HepG2 (cell line): ENCODE measurements around the gene PLD6. TPM values are rescaled to one million over a fixed set of nuclear protein-coding genes. Genes with fewer than 3 reads are reported as not detected.

Source experiments
- ATAD3A ChIP-seq: sonication (generic); formaldehyde crosslinking; IDR thresholded peaks from 2 replicates; pipeline ENCODE4 v1.4.0; 2020; ENCODE audit warnings: missing genetic modification reagents
- GTF2F1 ChIP-seq: fragments of 150-350 bp; IDR thresholded peaks from 2 replicates; pipeline ENCODE4 v1.6.1; 2014; ENCODE audit warnings: low read length
- HDAC1 ChIP-seq: sonication (generic); formaldehyde crosslinking; IDR thresholded peaks from 2 replicates; pipeline ENCODE4 v1.5.1; 2020; ENCODE audit warnings: mild to moderate bottlenecking, missing genetic modification reagents
- HIC2 ChIP-seq: sonication (generic); formaldehyde crosslinking; IDR thresholded peaks from 2 replicates; pipeline ENCODE4 v1.9.0; 2022; ENCODE audit warnings: low read depth, missing genetic modification reagents
- IRX3 ChIP-seq: sonication (generic); formaldehyde crosslinking; IDR thresholded peaks from 2 replicates; pipeline ENCODE4 v1.8.1; 2023; ENCODE audit warnings: mild to moderate bottlenecking, low read depth, missing genetic modification reagents, borderline replicate concordance
- JARID2 ChIP-seq: sonication (generic); formaldehyde crosslinking; IDR thresholded peaks from 2 replicates; pipeline ENCODE4 v1.8.1; 2023; ENCODE audit warnings: missing genetic modification reagents, inconsistent platforms; ENCODE audit not compliant: insufficient replicate concordance
- KLF9 ChIP-seq: IDR thresholded peaks from 2 replicates; pipeline ENCODE4 v1.6.1; 2016; ENCODE audit warnings: low read depth
- MYNN ChIP-seq: sonication (generic); formaldehyde crosslinking; IDR thresholded peaks from 2 replicates; pipeline ENCODE4 v1.4.0; 2020; ENCODE audit warnings: mild to moderate bottlenecking, low read depth, missing genetic modification reagents
- PAWR ChIP-seq: sonication (generic); formaldehyde crosslinking; IDR thresholded peaks from 2 replicates; pipeline ENCODE4 v1.4.0; 2020; ENCODE audit warnings: missing genetic modification reagents, mild to moderate bottlenecking, borderline replicate concordance
- RBM22 ChIP-seq: fragments of 200-400 bp; formaldehyde crosslinking; optimal IDR thresholded peaks from 2 replicates; pipeline ENCODE3; 2017; ENCODE audit warnings: mild to moderate bottlenecking, low read length, moderate library complexity
- RELA ChIP-seq: sonication (generic); formaldehyde crosslinking; IDR thresholded peaks from 2 replicates; pipeline ENCODE4 v1.4.0; 2020; ENCODE audit warnings: missing genetic modification reagents
- SP2 ChIP-seq: sonication (generic); formaldehyde crosslinking; IDR thresholded peaks from 2 replicates; pipeline ENCODE4 v1.5.1; 2020; ENCODE audit warnings: mild to moderate bottlenecking, missing genetic modification reagents
- ZNF10 ChIP-seq: sonication (generic); formaldehyde crosslinking; IDR thresholded peaks from 2 replicates; pipeline ENCODE4 v1.4.0; 2020; ENCODE audit warnings: mild to moderate bottlenecking, low read depth, missing genetic modification reagents, borderline replicate concordance
- ZNF275 ChIP-seq: sonication (generic); formaldehyde crosslinking; IDR thresholded peaks from 2 replicates; pipeline ENCODE4 v1.8.0; 2022; ENCODE audit warnings: missing genetic modification reagents, mild to moderate bottlenecking, inconsistent platforms, borderline replicate concordance
- ZNF446 ChIP-seq: sonication (generic); formaldehyde crosslinking; IDR thresholded peaks from 2 replicates; pipeline ENCODE4 v1.5.0; 2020; ENCODE audit warnings: mild to moderate bottlenecking, missing genetic modification reagents
- ZNF549 ChIP-seq: sonication (generic); formaldehyde crosslinking; IDR thresholded peaks from 2 replicates; pipeline ENCODE4 v1.5.0; 2020; ENCODE audit warnings: missing genetic modification reagents
- ZNF672 ChIP-seq: sonication (generic); formaldehyde crosslinking; IDR thresholded peaks from 2 replicates; pipeline ENCODE4 v1.8.1; 2022; ENCODE audit warnings: missing genetic modification reagents
- ZNF776 ChIP-seq: sonication (generic); formaldehyde crosslinking; IDR thresholded peaks from 2 replicates; pipeline ENCODE4 v1.4.0; 2020; ENCODE audit warnings: mild to moderate bottlenecking, missing genetic modification reagents
- ZNF800 ChIP-seq: sonication (generic); formaldehyde crosslinking; IDR thresholded peaks from 2 replicates; pipeline ENCODE4 v1.4.0; 2020; ENCODE audit warnings: missing genetic modification reagents
- ZSCAN12 ChIP-seq: sonication (generic); formaldehyde crosslinking; IDR thresholded peaks from 2 replicates; pipeline ENCODE4 v1.9.0; 2021; ENCODE audit warnings: mild to moderate bottlenecking, missing genetic modification reagents
- polyA plus RNA-seq, 8 experiments: library from polyadenylated mRNA; depleted of rRNA in 3 of 8; stranded (reverse) in 7 of 8; unstranded in 1 of 8; fragments of >200 nt; fragmentation: Illumina TruSeq in 4 of 8; extraction: Trizol in 4 of 8; gene quantifications; 2 replicates each; pipeline versions ENCODE4 v1.2.1 to v1.2.3, GENCODE V29; 2011 to 2016; ENCODE audit warnings: low read depth in 4 of 8, missing spikeins in 1 of 8, mixed read lengths in 1 of 8; ENCODE audit not compliant: insufficient read depth in 1 of 8
- total RNA-seq, 5 experiments: library from RNA; depleted of rRNA; stranded (reverse); fragments of >200 nt; fragmentation: Illumina TruSeq; extraction: Trizol; gene quantifications; 2 replicates each; pipeline ENCODE4 v1.2.3, GENCODE V29; 2016; ENCODE audit warnings: low read depth in 1 of 5
- TF ChIP-seq, protein P1 (sequence below): sonication (generic); formaldehyde crosslinking; IDR thresholded peaks from 2 replicates; pipeline ENCODE4 v1.8.1; 2022; ENCODE audit warnings: low read depth, mild to moderate bottlenecking, missing genetic modification reagents
- TF ChIP-seq, protein P2 (sequence below): sonication (generic); formaldehyde crosslinking; IDR thresholded peaks from 2 replicates; pipeline ENCODE4 v1.4.0; 2020; ENCODE audit warnings: mild to moderate bottlenecking, missing genetic modification reagents

The PLD6 gene
- total and polyA plus RNA-seq, 2 of the 13 experiments (the other 11 are each of a cell fraction or from before 2014, with no cell fraction given): 5.2 to 11.4 TPM

DNA sequence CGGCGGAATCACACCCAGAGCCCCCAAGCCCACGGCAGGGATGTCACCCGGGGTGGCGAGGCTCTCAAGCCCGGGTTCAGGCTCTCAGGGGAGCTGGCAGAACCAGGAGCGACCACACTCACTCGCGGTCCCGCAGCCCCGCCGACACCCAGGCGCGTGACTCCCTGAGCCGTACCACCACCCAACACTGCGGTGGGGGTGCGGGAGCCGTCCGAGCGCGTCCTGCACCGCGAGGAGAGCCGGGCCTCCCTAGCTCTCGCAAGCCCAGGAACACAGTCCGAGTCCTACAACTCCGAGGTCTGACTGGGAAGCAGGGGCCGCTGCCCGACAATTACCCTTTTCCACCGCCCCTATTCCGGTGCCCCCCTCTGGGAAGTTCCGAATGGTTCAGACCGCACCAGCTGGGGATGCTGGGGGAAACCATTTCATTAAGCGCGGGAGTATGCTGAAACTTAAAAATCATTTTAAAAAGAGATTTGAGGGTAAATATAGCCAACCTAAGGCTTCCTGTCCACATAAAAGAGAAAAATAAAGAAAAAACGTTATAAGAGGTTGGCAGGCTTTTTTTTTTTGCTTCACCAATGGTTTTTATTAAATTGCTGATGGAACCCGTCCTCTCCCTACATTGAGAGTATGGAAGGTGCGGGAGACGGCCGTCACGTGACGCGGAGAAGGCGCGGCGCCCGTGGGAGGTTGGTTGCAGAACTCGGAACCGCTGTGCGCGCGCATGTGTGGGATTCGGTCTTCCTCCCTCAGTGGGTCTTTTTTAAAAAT lies 31.1 kb upstream of the PLD6 start, which contains the start of gene FLCN (continued):
- no peak for TF ChIP-seq HIC2 (CRISPR knock-in tag)
- TF ChIP-seq PAWR (CRISPR knock-in tag): no peak
- no peak for TF ChIP-seq ZNF672
- no peak; the same call in 1 of the 2 replicates for TF ChIP-seq ZNF275 (CRISPR knock-in tag)
- TF ChIP-seq, protein P1, sequence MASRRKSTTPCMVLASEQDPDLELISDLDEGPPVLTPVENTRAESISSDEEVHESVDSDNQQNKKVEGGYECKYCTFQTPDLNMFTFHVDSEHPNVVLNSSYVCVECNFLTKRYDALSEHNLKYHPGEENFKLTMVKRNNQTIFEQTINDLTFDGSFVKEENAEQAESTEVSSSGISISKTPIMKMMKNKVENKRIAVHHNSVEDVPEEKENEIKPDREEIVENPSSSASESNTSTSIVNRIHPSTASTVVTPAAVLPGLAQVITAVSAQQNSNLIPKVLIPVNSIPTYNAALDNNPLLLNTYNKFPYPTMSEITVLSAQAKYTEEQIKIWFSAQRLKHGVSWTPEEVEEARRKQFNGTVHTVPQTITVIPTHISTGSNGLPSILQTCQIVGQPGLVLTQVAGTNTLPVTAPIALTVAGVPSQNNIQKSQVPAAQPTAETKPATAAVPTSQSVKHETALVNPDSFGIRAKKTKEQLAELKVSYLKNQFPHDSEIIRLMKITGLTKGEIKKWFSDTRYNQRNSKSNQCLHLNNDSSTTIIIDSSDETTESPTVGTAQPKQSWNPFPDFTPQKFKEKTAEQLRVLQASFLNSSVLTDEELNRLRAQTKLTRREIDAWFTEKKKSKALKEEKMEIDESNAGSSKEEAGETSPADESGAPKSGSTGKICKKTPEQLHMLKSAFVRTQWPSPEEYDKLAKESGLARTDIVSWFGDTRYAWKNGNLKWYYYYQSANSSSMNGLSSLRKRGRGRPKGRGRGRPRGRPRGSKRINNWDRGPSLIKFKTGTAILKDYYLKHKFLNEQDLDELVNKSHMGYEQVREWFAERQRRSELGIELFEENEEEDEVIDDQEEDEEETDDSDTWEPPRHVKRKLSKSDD (CRISPR knock-in tag): no peak
- no peak for TF ChIP-seq ATAD3A (CRISPR knock-in tag)
- TF ChIP-seq RELA (CRISPR knock-in tag): no peak
- peak; percentile 52; the same call in 1 of the 2 replicates for TF ChIP-seq ZNF776 (CRISPR knock-in tag)
- no peak for TF ChIP-seq ZSCAN12 (CRISPR knock-in tag)
- no peak for TF ChIP-seq ZNF549 (CRISPR knock-in tag)
- no peak for TF ChIP-seq IRX3
- no peak for TF ChIP-seq RBM22
- peak; percentile 36; the same call in 1 of the 2 replicates for TF ChIP-seq SP2 (CRISPR knock-in tag)
- peak; percentile 39 for TF ChIP-seq HDAC1 (CRISPR knock-in tag)
- TF ChIP-seq ZNF800 (CRISPR knock-in tag): peak; percentile 5; the same call in 1 of the 2 replicates
- TF ChIP-seq, protein P2, sequence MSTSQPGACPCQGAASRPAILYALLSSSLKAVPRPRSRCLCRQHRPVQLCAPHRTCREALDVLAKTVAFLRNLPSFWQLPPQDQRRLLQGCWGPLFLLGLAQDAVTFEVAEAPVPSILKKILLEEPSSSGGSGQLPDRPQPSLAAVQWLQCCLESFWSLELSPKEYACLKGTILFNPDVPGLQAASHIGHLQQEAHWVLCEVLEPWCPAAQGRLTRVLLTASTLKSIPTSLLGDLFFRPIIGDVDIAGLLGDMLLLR (CRISPR knock-in tag): peak; percentile 45; the same call in 1 of the 2 replicates
- no peak for TF ChIP-seq KLF9 (CRISPR knock-in tag)
- no peak for TF ChIP-seq ZNF10 (CRISPR knock-in tag)
- no peak for TF ChIP-seq MYNN (CRISPR knock-in tag)
- no peak for TF ChIP-seq ZNF446 (CRISPR knock-in tag)
- 0 out of 2 replicates have a peak, but pooled peaks have one; percentile 8 for TF ChIP-seq GTF2F1
- TF ChIP-seq JARID2 (CRISPR knock-in tag): peak; percentile 69
